ENCODE measurements around the gene SGTA. TPM values are rescaled to one million over a fixed set of nuclear protein-coding genes. Genes with fewer than 3 reads are reported as not detected.

Gene SGTA
- total and polyA plus RNA-seq, 2 of the 13 experiments (the other 11 are each of a cell fraction or from before 2014, with no cell fraction given) = 43.9 to 47.4 TPM

DNA sequence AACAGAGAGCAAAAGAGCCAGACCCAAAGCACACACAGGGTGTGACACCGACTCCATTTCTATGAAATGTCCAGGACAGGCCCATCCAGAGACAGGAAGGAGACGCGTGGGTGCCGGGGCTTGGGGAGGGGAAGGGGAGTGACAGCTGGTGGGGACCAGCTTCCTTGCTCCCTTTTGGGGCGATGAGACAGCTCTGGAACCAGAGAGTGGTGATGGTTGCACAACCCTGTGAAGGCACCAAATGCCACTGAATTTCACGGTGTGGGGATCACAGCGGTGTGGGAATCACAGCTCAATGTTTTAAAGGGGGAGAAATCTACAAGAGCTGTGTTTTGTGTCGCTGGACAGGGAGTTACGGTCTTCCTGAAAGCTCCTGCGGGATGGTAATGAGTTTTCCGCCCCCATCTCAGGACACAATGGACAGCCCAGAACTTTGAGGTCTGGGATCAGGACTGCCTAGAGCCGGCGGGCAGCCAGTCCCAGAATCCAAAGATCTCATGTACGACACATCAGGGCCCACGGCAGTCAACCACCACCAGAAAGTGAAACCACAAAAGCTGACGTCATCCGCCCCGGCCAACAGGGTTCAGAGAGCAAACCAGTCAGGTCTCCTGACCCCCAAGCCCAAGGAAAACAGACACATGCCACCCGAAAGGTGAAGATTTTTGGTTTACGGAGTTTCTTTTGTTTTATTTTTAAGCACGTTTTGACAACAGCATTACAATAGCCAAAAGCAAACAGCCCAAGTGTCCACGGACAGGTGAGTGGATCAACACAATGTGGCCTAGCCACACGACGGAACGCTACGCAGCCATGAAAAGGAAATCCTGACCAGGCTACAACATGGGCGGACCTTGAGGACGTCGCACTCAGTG is 7.3 kb downstream of the SGTA start (continued):
- peak; percentile 43; the same call in 1 of the 2 replicates for TF ChIP-seq SALL1 (CRISPR knock-in tag; IDR thresholded peaks at IDR 0.05)
- TF ChIP-seq PAF1 (CRISPR knock-in tag; IDR thresholded peaks at IDR 0.05) = no peak
- no peak for TF ChIP-seq ZNF296 (CRISPR knock-in tag; conservative IDR thresholded peaks at IDR 0.05)
- TF ChIP-seq ZNF235 (CRISPR knock-in tag; IDR thresholded peaks at IDR 0.05; ENCODE audit: borderline replicate concordance) = no peak
- TF ChIP-seq, protein P1, sequence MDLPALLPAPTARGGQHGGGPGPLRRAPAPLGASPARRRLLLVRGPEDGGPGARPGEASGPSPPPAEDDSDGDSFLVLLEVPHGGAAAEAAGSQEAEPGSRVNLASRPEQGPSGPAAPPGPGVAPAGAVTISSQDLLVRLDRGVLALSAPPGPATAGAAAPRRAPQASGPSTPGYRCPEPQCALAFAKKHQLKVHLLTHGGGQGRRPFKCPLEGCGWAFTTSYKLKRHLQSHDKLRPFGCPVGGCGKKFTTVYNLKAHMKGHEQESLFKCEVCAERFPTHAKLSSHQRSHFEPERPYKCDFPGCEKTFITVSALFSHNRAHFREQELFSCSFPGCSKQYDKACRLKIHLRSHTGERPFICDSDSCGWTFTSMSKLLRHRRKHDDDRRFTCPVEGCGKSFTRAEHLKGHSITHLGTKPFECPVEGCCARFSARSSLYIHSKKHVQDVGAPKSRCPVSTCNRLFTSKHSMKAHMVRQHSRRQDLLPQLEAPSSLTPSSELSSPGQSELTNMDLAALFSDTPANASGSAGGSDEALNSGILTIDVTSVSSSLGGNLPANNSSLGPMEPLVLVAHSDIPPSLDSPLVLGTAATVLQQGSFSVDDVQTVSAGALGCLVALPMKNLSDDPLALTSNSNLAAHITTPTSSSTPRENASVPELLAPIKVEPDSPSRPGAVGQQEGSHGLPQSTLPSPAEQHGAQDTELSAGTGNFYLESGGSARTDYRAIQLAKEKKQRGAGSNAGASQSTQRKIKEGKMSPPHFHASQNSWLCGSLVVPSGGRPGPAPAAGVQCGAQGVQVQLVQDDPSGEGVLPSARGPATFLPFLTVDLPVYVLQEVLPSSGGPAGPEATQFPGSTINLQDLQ (CRISPR knock-in tag; IDR thresholded peaks at IDR 0.05) = no peak
- no peak for TF ChIP-seq ZC3H13 (CRISPR knock-in tag; IDR thresholded peaks at IDR 0.05)
- peak; percentile 60; the same call in 1 of the 2 replicates for TF ChIP-seq ZNF121 (CRISPR knock-in tag; IDR thresholded peaks at IDR 0.05)
- no peak for TF ChIP-seq ZNF713 (CRISPR knock-in tag; IDR thresholded peaks at IDR 0.05)
- no peak for TF ChIP-seq ARNT (IDR thresholded peaks at IDR 0.05)
- TF ChIP-seq HMG20A (CRISPR knock-in tag; IDR thresholded peaks at IDR 0.05; ENCODE audit: borderline replicate concordance) = no peak
- TF ChIP-seq NCOA1 (CRISPR knock-in tag; IDR thresholded peaks at IDR 0.05) = 0 out of 2 replicates have a peak, but pooled peaks have one; percentile 36
- peak; percentile 41; the same call in 1 of the 2 replicates for TF ChIP-seq NCOR1 (IDR thresholded peaks at IDR 0.05; ENCODE audit: borderline replicate concordance, low read length)
- no peak for TF ChIP-seq JUNB (CRISPR knock-in tag; IDR thresholded peaks at IDR 0.05; ENCODE audit: borderline replicate concordance)
- no peak for TF ChIP-seq IKZF1 (IDR thresholded peaks at IDR 0.05)
- no peak for TF ChIP-seq ATAD3A (CRISPR knock-in tag; IDR thresholded peaks at IDR 0.05)
- TF ChIP-seq, protein P2, sequence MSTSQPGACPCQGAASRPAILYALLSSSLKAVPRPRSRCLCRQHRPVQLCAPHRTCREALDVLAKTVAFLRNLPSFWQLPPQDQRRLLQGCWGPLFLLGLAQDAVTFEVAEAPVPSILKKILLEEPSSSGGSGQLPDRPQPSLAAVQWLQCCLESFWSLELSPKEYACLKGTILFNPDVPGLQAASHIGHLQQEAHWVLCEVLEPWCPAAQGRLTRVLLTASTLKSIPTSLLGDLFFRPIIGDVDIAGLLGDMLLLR (CRISPR knock-in tag; IDR thresholded peaks at IDR 0.05) = no peak
- TF ChIP-seq BRCA1 (CRISPR knock-in tag; IDR thresholded peaks at IDR 0.05) = 0 out of 2 replicates have a peak, but pooled peaks have one; percentile 25
- TF ChIP-seq, protein P3, sequence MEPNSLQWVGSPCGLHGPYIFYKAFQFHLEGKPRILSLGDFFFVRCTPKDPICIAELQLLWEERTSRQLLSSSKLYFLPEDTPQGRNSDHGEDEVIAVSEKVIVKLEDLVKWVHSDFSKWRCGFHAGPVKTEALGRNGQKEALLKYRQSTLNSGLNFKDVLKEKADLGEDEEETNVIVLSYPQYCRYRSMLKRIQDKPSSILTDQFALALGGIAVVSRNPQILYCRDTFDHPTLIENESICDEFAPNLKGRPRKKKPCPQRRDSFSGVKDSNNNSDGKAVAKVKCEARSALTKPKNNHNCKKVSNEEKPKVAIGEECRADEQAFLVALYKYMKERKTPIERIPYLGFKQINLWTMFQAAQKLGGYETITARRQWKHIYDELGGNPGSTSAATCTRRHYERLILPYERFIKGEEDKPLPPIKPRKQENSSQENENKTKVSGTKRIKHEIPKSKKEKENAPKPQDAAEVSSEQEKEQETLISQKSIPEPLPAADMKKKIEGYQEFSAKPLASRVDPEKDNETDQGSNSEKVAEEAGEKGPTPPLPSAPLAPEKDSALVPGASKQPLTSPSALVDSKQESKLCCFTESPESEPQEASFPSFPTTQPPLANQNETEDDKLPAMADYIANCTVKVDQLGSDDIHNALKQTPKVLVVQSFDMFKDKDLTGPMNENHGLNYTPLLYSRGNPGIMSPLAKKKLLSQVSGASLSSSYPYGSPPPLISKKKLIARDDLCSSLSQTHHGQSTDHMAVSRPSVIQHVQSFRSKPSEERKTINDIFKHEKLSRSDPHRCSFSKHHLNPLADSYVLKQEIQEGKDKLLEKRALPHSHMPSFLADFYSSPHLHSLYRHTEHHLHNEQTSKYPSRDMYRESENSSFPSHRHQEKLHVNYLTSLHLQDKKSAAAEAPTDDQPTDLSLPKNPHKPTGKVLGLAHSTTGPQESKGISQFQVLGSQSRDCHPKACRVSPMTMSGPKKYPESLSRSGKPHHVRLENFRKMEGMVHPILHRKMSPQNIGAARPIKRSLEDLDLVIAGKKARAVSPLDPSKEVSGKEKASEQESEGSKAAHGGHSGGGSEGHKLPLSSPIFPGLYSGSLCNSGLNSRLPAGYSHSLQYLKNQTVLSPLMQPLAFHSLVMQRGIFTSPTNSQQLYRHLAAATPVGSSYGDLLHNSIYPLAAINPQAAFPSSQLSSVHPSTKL (CRISPR knock-in tag; IDR thresholded peaks at IDR 0.05) = peak; percentile 33; the same call in 1 of the 2 replicates
- TF ChIP-seq ZFP37 (CRISPR knock-in tag; IDR thresholded peaks at IDR 0.05; ENCODE audit: borderline replicate concordance) = 0 out of 2 replicates have a peak, but pooled peaks have one; percentile 41
- TF ChIP-seq SNAPC2 (CRISPR knock-in tag; IDR thresholded peaks at IDR 0.05) = no peak
- no peak for TF ChIP-seq ZNF446 (CRISPR knock-in tag; IDR thresholded peaks at IDR 0.05)
- TF ChIP-seq HNF4G (IDR thresholded peaks at IDR 0.05; ENCODE audit: borderline replicate concordance, low read depth, low read length) = no peak
- no peak for TF ChIP-seq HNF4G (CRISPR knock-in tag; IDR thresholded peaks at IDR 0.05; ENCODE audit: borderline replicate concordance, low read depth)
- TF ChIP-seq CCAR2 (optimal IDR thresholded peaks at IDR 0.05; ENCODE audit: low read depth, low read length) = no peak

All from HepG2 (cell line).